Measurements from ENCODE around the gene TP53AIP1. TPM values are rescaled to one million over a fixed set of nuclear protein-coding genes. Genes with fewer than 3 reads are reported as not detected.

TP53AIP1 gene
- total RNA-seq, 1 experiment from 2014 or later = 2.3 TPM

GRCh38 chr11:128939591-128939990 lies 3.1 kb downstream of the TP53AIP1 start:
- CTCF ChIA-PET = interaction anchor here (1.9 kb wide), 1 partner anchor 17 kb away, joined by 4 read pairs; no protein-coding TSS in a partner anchor
- POLR2A ChIA-PET (ENCODE audit: low non-redundant PET) = no interaction called here
- Histone ChIP-seq H3K36me3 (ENCODE audit: insufficient read depth, low read length, poor library complexity, severe bottlenecking) (no peaks in the 10 kb centered on the region), H3K27ac (ENCODE audit: low read depth, low read length, poor library complexity, severe bottlenecking) (no peak overlapping the region), H3K4me3 (ENCODE audit: low read depth, low read length, poor library complexity, severe bottlenecking) (no peak overlapping the region), H3K27me3 (replicated peaks; ENCODE audit: insufficient read depth, low read depth, low read length, poor library complexity) (no peaks in the 10 kb centered on the region), H3K9me3 (ENCODE audit: low read depth, low read length, poor library complexity, severe bottlenecking) (no peaks in the 10 kb centered on the region), H3K4me1 (ENCODE audit: insufficient read depth, low read length, poor library complexity, severe bottlenecking) (no peaks in the 10 kb centered on the region)
- DNase-seq (ENCODE audit: low spot score) = no peak
- BruUV-seq (replicated peaks) = no TSS peak
- TF ChIP-seq, protein P1, sequence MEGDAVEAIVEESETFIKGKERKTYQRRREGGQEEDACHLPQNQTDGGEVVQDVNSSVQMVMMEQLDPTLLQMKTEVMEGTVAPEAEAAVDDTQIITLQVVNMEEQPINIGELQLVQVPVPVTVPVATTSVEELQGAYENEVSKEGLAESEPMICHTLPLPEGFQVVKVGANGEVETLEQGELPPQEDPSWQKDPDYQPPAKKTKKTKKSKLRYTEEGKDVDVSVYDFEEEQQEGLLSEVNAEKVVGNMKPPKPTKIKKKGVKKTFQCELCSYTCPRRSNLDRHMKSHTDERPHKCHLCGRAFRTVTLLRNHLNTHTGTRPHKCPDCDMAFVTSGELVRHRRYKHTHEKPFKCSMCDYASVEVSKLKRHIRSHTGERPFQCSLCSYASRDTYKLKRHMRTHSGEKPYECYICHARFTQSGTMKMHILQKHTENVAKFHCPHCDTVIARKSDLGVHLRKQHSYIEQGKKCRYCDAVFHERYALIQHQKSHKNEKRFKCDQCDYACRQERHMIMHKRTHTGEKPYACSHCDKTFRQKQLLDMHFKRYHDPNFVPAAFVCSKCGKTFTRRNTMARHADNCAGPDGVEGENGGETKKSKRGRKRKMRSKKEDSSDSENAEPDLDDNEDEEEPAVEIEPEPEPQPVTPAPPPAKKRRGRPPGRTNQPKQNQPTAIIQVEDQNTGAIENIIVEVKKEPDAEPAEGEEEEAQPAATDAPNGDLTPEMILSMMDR (conservative IDR thresholded peaks at IDR 0.05; ENCODE audit: low read depth, low read length) = no peak
- no peak for TF ChIP-seq EZH2 (IDR thresholded peaks at IDR 0.05; ENCODE audit: borderline replicate concordance, low read depth, low read length, poor library complexity, severe bottlenecking)
- intact Hi-C loops (cut with micrococcal nuclease; ENCODE audit: unreplicated experiment) = no loop called here

DNA sequence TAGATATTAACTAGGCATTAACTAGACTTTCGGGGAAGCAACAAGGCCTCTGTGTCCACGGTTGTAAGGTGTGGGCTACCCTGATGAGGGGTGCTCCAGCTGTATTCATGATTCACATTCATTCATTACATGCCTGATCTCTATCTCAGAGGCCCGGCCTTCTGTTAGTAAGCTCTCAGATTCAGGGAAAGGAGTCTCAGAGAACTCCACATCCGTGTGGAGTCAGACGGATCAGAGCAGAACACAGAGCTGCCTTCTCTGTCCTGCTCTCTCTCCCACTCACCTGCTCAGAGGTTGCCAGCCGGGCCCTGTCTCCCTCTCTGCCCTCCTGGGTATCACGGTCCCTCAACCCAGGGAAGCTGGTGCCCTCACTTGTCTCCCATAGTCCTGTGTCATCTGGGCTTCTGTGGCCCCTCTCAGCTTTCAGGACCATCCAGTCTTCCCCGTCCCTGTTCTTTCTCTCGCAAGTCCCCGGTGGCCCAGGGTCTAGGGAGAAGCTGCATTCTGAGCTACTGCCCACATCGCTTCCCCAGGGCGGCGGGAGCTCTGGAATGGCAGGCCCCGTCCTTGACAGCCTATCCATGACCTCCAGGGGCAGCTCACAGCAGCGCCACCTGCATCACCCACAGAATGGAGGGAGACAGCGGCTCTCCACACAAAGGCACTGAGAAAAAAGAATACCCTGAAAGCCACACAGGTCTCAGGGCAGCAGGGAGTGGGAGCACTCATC lies 4.3 kb downstream of the TP53AIP1 start:
- no peaks in the 10 kb centered on the region for H3K27me3 ChIP-seq (replicated peaks; ENCODE audit: insufficient read depth, low read depth, low read length, poor library complexity)
- no peaks in the 10 kb centered on the region for H3K36me3 ChIP-seq (ENCODE audit: insufficient read depth, low read length, poor library complexity, severe bottlenecking)
- no TSS peak for BruUV-seq (replicated peaks)
- H3K4me3 ChIP-seq (ENCODE audit: low read depth, low read length, poor library complexity, severe bottlenecking) = no peak overlapping the region
- H3K9me3 ChIP-seq (ENCODE audit: low read depth, low read length, poor library complexity, severe bottlenecking) = no peaks in the 10 kb centered on the region
- H3K4me1 ChIP-seq (ENCODE audit: insufficient read depth, low read length, poor library complexity, severe bottlenecking) = no peaks in the 10 kb centered on the region
- ChIA-PET POLR2A (ENCODE audit: low non-redundant PET) (no interaction called here), CTCF (no interaction called here)
- TF ChIP-seq EZH2 (IDR thresholded peaks at IDR 0.05; ENCODE audit: borderline replicate concordance, low read depth, low read length, poor library complexity, severe bottlenecking) = no peak
- TF ChIP-seq, protein P1 (conservative IDR thresholded peaks at IDR 0.05; ENCODE audit: low read depth, low read length) = no peak
- DNase-seq (ENCODE audit: low spot score) = no peak
- H3K27ac ChIP-seq (ENCODE audit: low read depth, low read length, poor library complexity, severe bottlenecking) = no peak overlapping the region
- intact Hi-C loops (cut with micrococcal nuclease; ENCODE audit: unreplicated experiment) = no loop called here

- Histone ChIP-seq H3K4me1 (ENCODE audit: insufficient read depth, low read length, poor library complexity, severe bottlenecking) (no peaks in the 10 kb centered on the region), H3K27ac (ENCODE audit: low read depth, low read length, poor library complexity, severe bottlenecking) (no peak overlapping the region), H3K36me3 (ENCODE audit: insufficient read depth, low read length, poor library complexity, severe bottlenecking) (no peaks in the 10 kb centered on the region), H3K27me3 (replicated peaks; ENCODE audit: insufficient read depth, low read depth, low read length, poor library complexity) (no peaks in the 10 kb centered on the region), H3K4me3 (ENCODE audit: low read depth, low read length, poor library complexity, severe bottlenecking) (no peak overlapping the region), H3K9me3 (ENCODE audit: low read depth, low read length, poor library complexity, severe bottlenecking) (no peaks in the 10 kb centered on the region)
- no TSS peak for BruUV-seq (replicated peaks)
- ChIA-PET POLR2A (ENCODE audit: low non-redundant PET) (no interaction called here), CTCF (no interaction called here)
- TF ChIP-seq, protein P1 (conservative IDR thresholded peaks at IDR 0.05; ENCODE audit: low read depth, low read length) = no peak
- intact Hi-C loops (cut with micrococcal nuclease; ENCODE audit: unreplicated experiment) = no loop called here
- DNase-seq (ENCODE audit: low spot score) = no peak
These were observed 5.2 kb downstream of the TP53AIP1 start for GRCh38 chr11:128937480-128937879.

Data from A673 (cell line).